Measurements from ENCODE around the gene GNPTAB. TPM values are rescaled to one million over a fixed set of nuclear protein-coding genes. Genes with fewer than 3 reads are reported as not detected.
"Not testable (repeated sequence)": the region's sequence is repeated elsewhere in the genome, so short reads cannot be mapped to it uniquely, and the experiment has no call there.

GNPTAB gene
- total and polyA plus RNA-seq, 2 of the 8 experiments (the other 6 are each of a cell fraction or from before 2014, with no cell fraction given): 21.5 to 51.3 TPM

DNA sequence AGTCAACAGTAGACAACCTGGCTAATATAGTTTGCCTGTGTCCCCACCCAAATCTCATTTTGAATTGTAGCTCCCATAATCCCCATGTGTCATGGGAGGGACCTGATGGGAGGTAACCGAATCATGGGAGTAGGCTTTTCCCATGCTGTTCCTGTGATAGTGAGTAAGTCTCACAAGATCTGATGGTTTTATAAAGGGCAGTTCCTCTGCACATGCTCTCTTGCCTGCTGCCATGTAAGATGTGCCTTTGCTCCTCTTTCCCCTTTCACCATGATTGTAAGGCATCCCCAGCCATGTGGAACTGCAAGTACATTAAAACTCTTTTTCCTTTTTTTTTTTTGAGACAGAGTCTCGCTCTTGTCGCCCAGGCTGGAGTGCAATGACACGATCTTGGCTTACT lies 12.1 kb downstream of the GNPTAB start:
- H3K9me3 ChIP-seq (ENCODE audit: insufficient read depth in 2 of 2, low read depth in 1 of 2, low read length in 1 of 2); FAIRE-seq; H3K18ac ChIP-seq (ENCODE audit: extremely low read depth, low read length); H3K36me3 ChIP-seq (ENCODE audit: control insufficient read depth in 2 of 4, insufficient read depth in 4 of 4, low read length in 3 of 4); H2AK5ac ChIP-seq (ENCODE audit: low read depth, low read length); POLR2A ChIA-PET (ENCODE audit: partially characterized antibody); H3K79me1 ChIP-seq (ENCODE audit: low read depth, low read length); H4K20me1 ChIP-seq (replicated peaks in 1 of 2; ENCODE audit: control insufficient read depth in 1 of 2, insufficient read depth in 2 of 2, low read length in 2 of 2); H3K23me2 ChIP-seq (ENCODE audit: low read depth, low read length); H4K8ac ChIP-seq (ENCODE audit: extremely low read depth, insufficient read depth, low read length); H2BK120ac ChIP-seq (replicated peaks; ENCODE audit: low read depth, low read length); H4K91ac ChIP-seq (replicated peaks; ENCODE audit: insufficient read length, low read length); H2BK12ac ChIP-seq (ENCODE audit: low read depth, low read length); DNase-seq (ENCODE audit: low read depth in 1 of 2, low spot score in 2 of 2); H3K4ac ChIP-seq (replicated peaks; ENCODE audit: insufficient read length, low read depth, low read length); H3K4me3 ChIP-seq (ENCODE audit: extremely low read depth in 1 of 4, insufficient read depth in 2 of 4, low read depth in 3 of 4, low read length in 4 of 4); H3K9ac ChIP-seq (replicated peaks in 1 of 4; ENCODE audit: extremely low read depth in 1 of 4, low read depth in 3 of 4, low read length in 3 of 4); H3K56ac ChIP-seq (replicated peaks; ENCODE audit: insufficient read length, low read depth, low read length); H2BK20ac ChIP-seq (ENCODE audit: low read length); H3K4me2 ChIP-seq (ENCODE audit: insufficient read depth in 1 of 2, low read depth in 2 of 2, low read length in 2 of 2); H4K5ac ChIP-seq (ENCODE audit: insufficient read length, low read depth, low read length); H3K23ac ChIP-seq (ENCODE audit: insufficient read length); H2AFZ ChIP-seq (ENCODE audit: low read length); H3K27ac ChIP-seq (ENCODE audit: low read depth, low read length); H3K27me3 ChIP-seq (replicated peaks in 1 of 4; ENCODE audit: control insufficient read depth in 3 of 4, extremely low read depth in 1 of 4, insufficient read depth in 3 of 4, low read length in 3 of 4); H2BK5ac ChIP-seq (ENCODE audit: low read depth, low read length); H3K14ac ChIP-seq (ENCODE audit: insufficient read length); H2BK15ac ChIP-seq (ENCODE audit: low read length): not testable (repeated sequence)
- CTCF ChIA-PET (ENCODE audit: partially characterized antibody): interaction anchor here (0.6 to 1.1 kb wide), 3 partner anchors 9 to 67 kb away, joined by 3 read pairs; no protein-coding TSS in a partner anchor
- peaks cover 6 to 15% (median 12%) of the 10 kb centered on the region in 4 experiments; a peak in 6 of 7 replicates for H3K4me1 ChIP-seq (replicated peaks in 1 of 4; ENCODE audit: control insufficient read depth in 3 of 4, insufficient read depth in 4 of 4, low read length in 3 of 4)
- WGBS, 2 experiments (ENCODE audit: extremely low coverage in 1 of 2, insufficient coverage in 1 of 2, insufficient read length in 1 of 2, insufficient replicate concordance in 2 of 2, low coverage in 1 of 2, low lambda C conversion rate in 2 of 2, missing lambda C conversion rate in 1 of 2): 100% methylated on average over 4 of the region's 4 CpGs; no CpG with 5 or more reads in 1 of the 2 experiments
- H3K79me2 ChIP-seq (ENCODE audit: control insufficient read depth in 1 of 2, insufficient read depth in 2 of 2, low read length in 2 of 2): peaks cover 12 to 78% of the 10 kb centered on the region in 2 experiments
